Endothelial cell of umbilical vein (primary cell): ENCODE measurements around the gene ZNF879. TPM values are rescaled to one million over a fixed set of nuclear protein-coding genes. Genes with fewer than 3 reads are reported as not detected.

Experiments used
- BruUV-seq: library from RNA; stranded (reverse); fragments of 400-500 nt; replicated peaks from 2 replicates; lab custom pipeline; 2021; lab: Mats Ljungman, UMichigan
- CTCF ChIA-PET: fragments of 300-600, 350-600 bp; sonication (Branson Sonifier 250); formaldehyde crosslinking; loops from one replicate; lab custom pipeline; 2021; ENCODE audit warnings: antibody characterized with exemption, inconsistent platforms; lab: Charles Lee
- POLR2A ChIA-PET: fragments of 300-600, 350-600 bp; sonication (Branson Sonifier 250); formaldehyde crosslinking; loops from one replicate; lab custom pipeline; 2021; ENCODE audit warnings: antibody characterized with exemption, inconsistent platforms; lab: Charles Lee
- DNase-seq: peaks from one replicate; pipeline ENCODE4 v3.0.0-alpha.2; 2011; ENCODE audit warnings: low read depth, low spot score
- FAIRE-seq: peaks from 2 replicates; lab custom pipeline; 2011; peaks lifted over from hg19 to GRCh38; lab: Jason Lieb, UNC
- H2AFZ ChIP-seq: 2 replicates; pipeline ENCODE4 v1.6.0; 2012; ENCODE audit warnings: low read depth, low read length, control low read depth, inconsistent platforms
- H3K27ac ChIP-seq: 2 replicates; pipeline ENCODE4 v1.5.1; 2011; ENCODE audit warnings: low read depth, mild to moderate bottlenecking, control low read depth, low read length, moderate library complexity; ENCODE audit not compliant: insufficient read depth
- H3K27me3 ChIP-seq, 2 experiments: 2 replicates each; pipeline versions ENCODE4 v1.6.0 to v1.6.1; 2011; ENCODE audit warnings: low read length in 2 of 2, mixed read lengths in 1 of 2; ENCODE audit not compliant: control insufficient read depth in 2 of 2, insufficient read depth in 2 of 2
- H3K36me3 ChIP-seq, 2 experiments: 2 replicates in 1 of 2; 3 replicates in 1 of 2; pipeline ENCODE4 v1.5.1; 2011; ENCODE audit warnings: low read length in 2 of 2, mild to moderate bottlenecking in 1 of 2, moderate library complexity in 1 of 2; ENCODE audit not compliant: control insufficient read depth in 2 of 2, insufficient read depth in 2 of 2; ENCODE audit errors: extremely low read depth in 1 of 2
- H3K4me1 ChIP-seq: 3 replicates; pipeline ENCODE4 v1.5.1; 2011; ENCODE audit warnings: mild to moderate bottlenecking, low read length; ENCODE audit not compliant: control insufficient read depth, insufficient read depth; ENCODE audit errors: extremely low read depth
- H3K4me2 ChIP-seq: 2 replicates; pipeline ENCODE4 v1.6.1; 2011; ENCODE audit warnings: low read length, control low read depth, mixed read lengths; ENCODE audit not compliant: insufficient read depth
- H3K4me3 ChIP-seq, 3 experiments: fragments of 200-600 bp in 1 of 3; sonication (generic), shearing (Covaris generic) in 1 of 3; replicated peaks in 1 of 3; 2 replicates each; pipeline ENCODE4 v1.5.1; 2011 to 2016; ENCODE audit warnings: control low read depth in 3 of 3, low read length in 3 of 3, mild to moderate bottlenecking in 2 of 3, inconsistent platforms in 1 of 3, low read depth in 1 of 3, moderate library complexity in 1 of 3; ENCODE audit not compliant: insufficient read depth in 1 of 3
- H3K79me2 ChIP-seq: 2 replicates; pipeline ENCODE4 v1.6.0; 2012; ENCODE audit warnings: low read length, inconsistent platforms; ENCODE audit not compliant: control insufficient read depth, insufficient read depth
- H3K9ac ChIP-seq: replicated peaks from 2 replicates; pipeline ENCODE3; 2011; ENCODE audit warnings: low read length, control low read depth; ENCODE audit not compliant: insufficient read depth; ENCODE audit errors: extremely low read depth
- H3K9me1 ChIP-seq: replicated peaks from 3 replicates; pipeline ENCODE4 v1.6.0; 2011; ENCODE audit warnings: mild to moderate bottlenecking, low read length; ENCODE audit not compliant: control insufficient read depth, insufficient read depth; ENCODE audit errors: extremely low read depth
- H3K9me3 ChIP-seq: replicated peaks from 2 replicates; pipeline ENCODE4 v1.5.1; 2012; ENCODE audit warnings: low read length, inconsistent platforms; ENCODE audit not compliant: control insufficient read depth, insufficient read depth
- H4K20me1 ChIP-seq: replicated peaks from 2 replicates; pipeline ENCODE3; 2011; ENCODE audit warnings: mild to moderate bottlenecking, low read length; ENCODE audit not compliant: control insufficient read depth, insufficient read depth; ENCODE audit errors: extremely low read depth
- EZH2 ChIP-seq: IDR thresholded peaks from 2 replicates; pipeline ENCODE4 v1.6.1; 2012; ENCODE audit warnings: borderline replicate concordance, low read depth, mild to moderate bottlenecking, moderate library complexity, low read length, inconsistent platforms; ENCODE audit not compliant: severe bottlenecking
- FOS ChIP-seq: IDR thresholded peaks from 2 replicates; pipeline ENCODE4 v1.6.1; 2011; ENCODE audit warnings: mild to moderate bottlenecking, low read length, moderate library complexity, borderline replicate concordance; ENCODE audit not compliant: insufficient read depth
- GATA2 ChIP-seq: IDR thresholded peaks from 2 replicates; pipeline ENCODE4 v1.7.0; 2011; ENCODE audit warnings: low read depth, mild to moderate bottlenecking, moderate library complexity, mixed read lengths, low read length; ENCODE audit not compliant: insufficient read length, insufficient read depth
- JUN ChIP-seq: IDR thresholded peaks from 2 replicates; pipeline ENCODE4 v1.6.1; 2011; ENCODE audit warnings: borderline replicate concordance, low read depth; ENCODE audit not compliant: insufficient read length, insufficient read depth
- MYC ChIP-seq: IDR thresholded peaks from one replicate; pipeline ENCODE4 v1.6.1; 2011; ENCODE audit warnings: mild to moderate bottlenecking, low read depth, low read length
- POLR2A ChIP-seq: IDR thresholded peaks from 2 replicates; pipeline ENCODE4 v1.6.1; 2012; ENCODE audit warnings: low read depth, mild to moderate bottlenecking, control low read depth, low read length
- POLR2AphosphoS5 ChIP-seq: IDR thresholded peaks from 2 replicates; pipeline ENCODE4 v1.6.1; 2012; ENCODE audit warnings: low read depth, mild to moderate bottlenecking, control low read depth, low read length, moderate library complexity; ENCODE audit not compliant: insufficient read depth
- dilution Hi-C: fragments of 300-500 bp; cut with MboI; formaldehyde crosslinking; loops from one replicate; pipeline ENCODE4 v1.15.0; 2019; ENCODE audit warnings: low sequenced_read_pairs; ENCODE audit not compliant: extremely low pct_ligation_motif_present
- intact Hi-C: fragments of 100-400 bp; cut with micrococcal nuclease; formaldehyde crosslinking; loops from one replicate; pipeline ENCODE4 v1.10.0; 2022
- polyA plus RNA-seq, 4 experiments: library from polyadenylated mRNA; depleted of rRNA in 3 of 4; stranded (reverse) in 3 of 4; unstranded in 1 of 4; fragments of >200 nt; gene quantifications; 2 replicates each; pipeline versions ENCODE4 v1.2.1 to v1.2.3, GENCODE V29; 2011 to 2012; ENCODE audit warnings: missing spikeins in 1 of 4
- total RNA-seq: library from RNA; stranded (reverse); gene quantifications from 2 replicates; pipeline ENCODE4 v1.2.3, GENCODE V29; 2021
- TF ChIP-seq, protein P1 (sequence below): IDR thresholded peaks from 2 replicates; pipeline ENCODE4 v1.6.1; 2011; ENCODE audit not compliant: insufficient read depth, insufficient read length
- TF ChIP-seq, protein P2 (sequence below), 2 donors: IDR thresholded peaks; 1 replicate in 1 of 2; 2 replicates in 1 of 2; pipeline ENCODE4 v1.5.1; 2011; ENCODE audit warnings: low read length in 2 of 2, mild to moderate bottlenecking in 2 of 2, moderate library complexity in 2 of 2, control low read depth in 1 of 2, inconsistent platforms in 1 of 2, low read depth in 1 of 2; ENCODE audit not compliant: insufficient read depth in 1 of 2; ENCODE audit errors: extremely low read depth in 1 of 2

ZNF879 gene
- total and polyA plus RNA-seq, 2 donors (not counting 3 experiments of a cell fraction or from before 2014, with no cell fraction given): 2.4 to 2.7 TPM

GRCh38 chr5:179055436-179055835, 31.8 kb downstream of the ZNF879 start:
- ChIA-PET CTCF (no interaction called here), POLR2A (no interaction called here)
- peaks cover 2% of the 10 kb centered on the region for H3K4me1 ChIP-seq
- BruUV-seq: no TSS peak
- DNase-seq (no peak), FAIRE-seq (no peak)
- dilution Hi-C loops (no loop called here), intact Hi-C loops (no loop called here)
- H2AFZ ChIP-seq: no peak overlapping the region
- H4K20me1 ChIP-seq: no peaks in the 10 kb centered on the region
- TF ChIP-seq, protein P1, sequence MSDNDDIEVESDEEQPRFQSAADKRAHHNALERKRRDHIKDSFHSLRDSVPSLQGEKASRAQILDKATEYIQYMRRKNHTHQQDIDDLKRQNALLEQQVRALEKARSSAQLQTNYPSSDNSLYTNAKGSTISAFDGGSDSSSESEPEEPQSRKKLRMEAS: no peak
- no peak for TF ChIP-seq JUN
- no peak for TF ChIP-seq POLR2A
- TF ChIP-seq POLR2AphosphoS5: no peak
- TF ChIP-seq EZH2: no peak
- TF ChIP-seq, protein P2, sequence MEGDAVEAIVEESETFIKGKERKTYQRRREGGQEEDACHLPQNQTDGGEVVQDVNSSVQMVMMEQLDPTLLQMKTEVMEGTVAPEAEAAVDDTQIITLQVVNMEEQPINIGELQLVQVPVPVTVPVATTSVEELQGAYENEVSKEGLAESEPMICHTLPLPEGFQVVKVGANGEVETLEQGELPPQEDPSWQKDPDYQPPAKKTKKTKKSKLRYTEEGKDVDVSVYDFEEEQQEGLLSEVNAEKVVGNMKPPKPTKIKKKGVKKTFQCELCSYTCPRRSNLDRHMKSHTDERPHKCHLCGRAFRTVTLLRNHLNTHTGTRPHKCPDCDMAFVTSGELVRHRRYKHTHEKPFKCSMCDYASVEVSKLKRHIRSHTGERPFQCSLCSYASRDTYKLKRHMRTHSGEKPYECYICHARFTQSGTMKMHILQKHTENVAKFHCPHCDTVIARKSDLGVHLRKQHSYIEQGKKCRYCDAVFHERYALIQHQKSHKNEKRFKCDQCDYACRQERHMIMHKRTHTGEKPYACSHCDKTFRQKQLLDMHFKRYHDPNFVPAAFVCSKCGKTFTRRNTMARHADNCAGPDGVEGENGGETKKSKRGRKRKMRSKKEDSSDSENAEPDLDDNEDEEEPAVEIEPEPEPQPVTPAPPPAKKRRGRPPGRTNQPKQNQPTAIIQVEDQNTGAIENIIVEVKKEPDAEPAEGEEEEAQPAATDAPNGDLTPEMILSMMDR (IDR thresholded peaks at IDR 0.05; ENCODE audit: extremely low read depth in 1 of 2, insufficient read depth in 1 of 2, low read depth in 1 of 2, low read length in 2 of 2): no peak
- no peak for TF ChIP-seq FOS
- no peak for TF ChIP-seq MYC
- no peak for TF ChIP-seq GATA2
- H3K4me3 ChIP-seq: no peak overlapping the region
- H3K36me3 ChIP-seq: no peaks in the 10 kb centered on the region
- H3K9me3 ChIP-seq: no peaks in the 10 kb centered on the region
- H3K9me1 ChIP-seq: no peaks in the 10 kb centered on the region
- H3K4me2 ChIP-seq: no peak overlapping the region
- no peaks in the 10 kb centered on the region for H3K27me3 ChIP-seq
- no peak overlapping the region for H3K9ac ChIP-seq
- no peak overlapping the region for H3K27ac ChIP-seq
- no peaks in the 10 kb centered on the region for H3K79me2 ChIP-seq
